Stimulated activated CD8-positive, alpha-beta memory T cell treated with anti-CD3 and anti-CD28 coated beads, Interleukin-2, amount 100 ng/mL, for 48 hours (primary cell): ENCODE measurements around the gene RIMBP3C.
"Not testable (repeated sequence)": the region's sequence is repeated elsewhere in the genome, so short reads cannot be mapped to it uniquely, and the experiment has no call there.

Experiments used
- DNase-seq, 2 donors: peaks; one replicate each; pipeline ENCODE4 v3.0.0-alpha.2; 2020; ENCODE audit warnings: low read depth in 2 of 2

RIMBP3C gene

DNA sequence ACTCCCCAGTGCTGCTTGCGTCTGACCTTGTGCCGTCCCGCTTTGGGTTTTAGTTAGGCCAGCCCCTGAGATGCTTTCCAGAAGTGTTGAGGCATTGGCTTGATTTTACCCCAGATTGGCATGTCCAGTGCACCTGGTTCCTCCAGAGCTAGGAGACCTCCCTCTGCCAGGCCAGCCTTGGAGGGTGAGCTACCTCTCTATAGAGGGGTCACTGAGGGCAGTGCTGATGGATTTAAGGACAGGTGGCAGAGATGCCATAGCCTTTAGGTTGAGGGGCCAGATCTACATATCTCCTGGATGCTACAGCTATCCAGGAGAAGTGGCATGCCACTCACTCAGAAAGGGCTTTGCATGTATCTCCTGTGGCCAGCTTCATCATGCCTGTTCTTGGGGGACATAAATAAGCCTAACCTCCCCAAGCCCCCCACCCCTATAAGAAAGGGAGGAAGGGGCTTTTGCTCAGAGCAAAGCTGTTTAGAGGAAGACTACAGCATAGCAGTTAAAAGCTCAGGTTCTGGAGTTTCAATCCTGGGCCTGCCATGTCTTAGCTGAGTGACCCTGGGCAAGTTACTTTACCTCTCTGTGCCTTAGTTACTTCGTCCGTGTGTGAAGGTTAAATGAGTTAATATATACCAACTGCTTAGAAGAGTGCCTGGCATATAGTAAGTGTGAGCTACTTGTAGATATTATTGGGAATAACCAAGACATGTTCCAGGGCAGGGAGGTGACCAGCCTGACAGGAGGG lies 22.7 kb upstream of the RIMBP3C start:
- no peak for DNase-seq

DNA sequence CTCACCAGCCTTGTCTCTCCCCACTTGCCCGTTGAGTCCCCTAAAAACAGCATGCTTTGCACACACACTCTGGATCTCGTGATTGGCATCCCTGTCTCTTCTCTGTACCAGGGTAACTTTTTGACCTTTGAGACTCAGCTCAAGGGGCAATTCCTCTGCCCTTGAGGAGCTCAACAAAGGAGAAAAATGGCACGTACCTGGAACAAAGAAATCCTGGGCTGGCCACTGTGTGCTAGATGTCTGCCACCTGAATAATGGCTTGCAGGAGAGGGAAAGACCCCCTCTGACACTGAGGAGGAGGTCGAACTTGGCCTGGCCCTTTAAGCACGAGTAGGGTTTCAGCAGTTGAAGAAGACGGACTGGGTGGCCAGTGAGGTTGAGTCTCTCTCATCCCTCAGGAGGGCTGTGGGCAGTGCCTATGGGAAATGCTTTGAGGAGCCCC lies 22.1 kb upstream of the RIMBP3C start:
- DNase-seq = no peak

DNA sequence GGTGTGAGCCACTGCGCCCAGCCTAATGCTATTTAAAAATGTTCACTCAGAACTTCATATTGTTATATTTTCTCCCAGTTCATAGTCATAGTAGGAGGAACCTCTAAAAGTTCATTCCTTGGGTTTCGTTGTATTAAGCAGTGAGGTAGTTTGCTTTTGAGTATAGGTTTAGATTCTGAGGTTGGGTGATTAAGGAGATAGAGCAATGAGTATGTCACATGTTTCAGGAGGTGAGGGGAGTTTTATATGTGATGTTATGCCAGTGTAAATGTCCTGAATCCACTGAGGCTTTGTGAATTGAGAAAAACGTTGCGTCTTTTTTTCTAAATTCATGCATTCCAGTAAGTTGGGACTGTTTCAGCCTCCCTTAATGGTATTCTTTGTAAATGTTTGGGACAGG lies 20.4 kb upstream of the RIMBP3C start:
- DNase-seq = no peak

DNA sequence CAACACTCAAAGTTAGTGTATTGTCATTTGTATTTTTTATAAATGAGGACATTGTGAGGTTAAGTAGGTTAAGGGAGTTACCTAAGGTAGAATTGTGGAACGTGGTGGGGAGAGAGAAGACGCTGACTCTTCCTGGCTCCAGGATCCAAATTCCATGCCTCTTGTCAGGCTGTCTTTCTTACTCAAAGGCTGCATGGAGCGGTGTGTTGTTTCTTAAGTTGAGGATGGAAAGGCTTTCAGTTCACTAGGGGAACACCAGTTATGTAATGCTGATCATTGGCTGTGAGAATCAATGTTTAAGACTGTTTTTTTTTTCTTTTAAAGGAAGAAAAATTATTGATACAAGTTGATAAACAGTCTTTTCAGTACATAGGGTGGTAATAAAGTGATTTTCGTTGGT lies 19.1 kb upstream of the RIMBP3C start:
- DNase-seq = no peak

DNA sequence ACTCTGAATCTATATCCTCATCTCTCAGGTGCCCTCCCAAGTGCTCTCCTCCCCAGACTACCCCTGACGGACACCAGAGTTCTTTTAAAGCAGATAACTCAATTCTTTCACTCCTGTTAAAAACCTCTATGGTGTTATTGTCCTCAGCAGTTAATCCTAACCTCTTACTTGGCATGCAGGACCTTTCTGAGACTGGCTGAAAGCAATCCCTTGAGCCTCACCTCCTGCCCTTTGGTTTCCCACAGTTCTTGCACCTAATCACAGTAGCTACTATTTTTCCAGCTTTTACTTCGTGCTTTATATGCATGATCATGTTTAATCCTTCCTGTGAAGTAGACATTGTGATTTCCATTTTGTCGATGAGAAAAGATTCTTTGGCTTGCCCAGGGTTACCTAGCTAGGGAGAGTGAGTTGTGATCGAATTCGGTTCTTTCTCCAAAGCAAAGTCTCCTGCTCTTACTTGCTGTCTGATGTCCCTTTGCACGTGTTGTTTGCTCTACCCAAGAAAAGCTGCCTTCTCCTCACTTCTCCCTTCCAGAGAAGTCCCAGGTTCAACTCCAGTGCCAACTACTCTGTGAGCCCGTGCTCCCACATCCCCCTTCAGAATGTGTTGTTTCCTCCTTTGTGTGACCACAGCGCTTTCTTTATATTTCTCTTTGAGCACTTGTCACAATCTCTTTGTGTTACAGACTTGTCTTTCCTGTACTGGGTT lies 18.4 kb upstream of the RIMBP3C start:
- no peak for DNase-seq

DNA sequence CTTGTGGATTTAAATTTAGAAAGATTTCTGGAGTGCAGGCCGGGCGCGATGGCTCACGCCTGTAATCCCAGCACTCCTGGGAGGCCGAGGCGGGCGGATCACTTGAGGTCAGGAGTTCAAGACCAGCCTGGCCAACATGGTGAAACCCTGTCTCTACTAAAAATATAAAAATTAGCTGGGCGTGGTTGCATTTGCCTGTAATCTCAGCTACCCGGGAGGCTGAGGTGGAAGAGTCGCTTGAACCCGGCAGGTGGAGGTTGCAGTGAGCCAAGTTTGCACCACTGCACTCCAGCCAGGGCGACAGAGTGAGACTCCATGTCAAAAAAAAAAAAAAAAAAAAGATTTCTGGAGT lies 17.8 kb upstream of the RIMBP3C start:
- not testable (repeated sequence) for DNase-seq

DNA sequence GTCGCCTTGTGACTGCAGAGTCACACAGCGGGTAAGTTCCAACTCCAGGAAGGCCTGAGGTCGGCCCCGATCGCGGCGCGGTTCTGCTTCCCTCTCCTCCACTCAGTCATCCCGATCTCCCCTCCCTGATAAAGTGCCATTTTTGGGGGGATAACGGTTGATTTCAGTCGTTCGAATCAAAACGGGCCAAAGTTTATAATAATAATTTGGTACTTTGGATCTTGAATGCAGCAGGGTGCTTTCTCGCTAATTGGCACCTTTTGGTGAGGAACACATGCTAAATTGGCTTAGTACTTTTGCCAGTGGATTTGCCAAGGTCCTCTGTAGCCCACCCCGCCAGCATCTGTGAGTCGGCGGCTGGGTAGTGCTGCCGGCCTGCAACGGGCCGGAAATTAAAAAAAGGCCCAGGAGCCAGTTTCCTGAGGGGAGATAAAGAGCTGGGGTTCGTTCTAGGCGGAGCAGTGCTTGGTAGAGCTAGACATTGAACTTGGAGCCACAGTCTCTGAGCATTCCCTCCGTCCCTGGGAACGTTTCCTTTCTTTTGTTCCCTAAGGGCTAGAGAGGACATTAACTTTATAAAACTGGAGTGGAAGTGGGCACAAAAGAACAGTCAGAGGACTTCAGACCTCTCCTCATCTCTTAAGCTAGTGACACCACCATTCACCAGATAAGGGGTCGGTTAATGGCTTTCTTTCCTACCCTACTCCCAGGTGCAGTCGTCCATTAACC lies 17.2 kb upstream of the RIMBP3C start:
- peak in 1 of 2 donors; percentile 9 for DNase-seq

DNA sequence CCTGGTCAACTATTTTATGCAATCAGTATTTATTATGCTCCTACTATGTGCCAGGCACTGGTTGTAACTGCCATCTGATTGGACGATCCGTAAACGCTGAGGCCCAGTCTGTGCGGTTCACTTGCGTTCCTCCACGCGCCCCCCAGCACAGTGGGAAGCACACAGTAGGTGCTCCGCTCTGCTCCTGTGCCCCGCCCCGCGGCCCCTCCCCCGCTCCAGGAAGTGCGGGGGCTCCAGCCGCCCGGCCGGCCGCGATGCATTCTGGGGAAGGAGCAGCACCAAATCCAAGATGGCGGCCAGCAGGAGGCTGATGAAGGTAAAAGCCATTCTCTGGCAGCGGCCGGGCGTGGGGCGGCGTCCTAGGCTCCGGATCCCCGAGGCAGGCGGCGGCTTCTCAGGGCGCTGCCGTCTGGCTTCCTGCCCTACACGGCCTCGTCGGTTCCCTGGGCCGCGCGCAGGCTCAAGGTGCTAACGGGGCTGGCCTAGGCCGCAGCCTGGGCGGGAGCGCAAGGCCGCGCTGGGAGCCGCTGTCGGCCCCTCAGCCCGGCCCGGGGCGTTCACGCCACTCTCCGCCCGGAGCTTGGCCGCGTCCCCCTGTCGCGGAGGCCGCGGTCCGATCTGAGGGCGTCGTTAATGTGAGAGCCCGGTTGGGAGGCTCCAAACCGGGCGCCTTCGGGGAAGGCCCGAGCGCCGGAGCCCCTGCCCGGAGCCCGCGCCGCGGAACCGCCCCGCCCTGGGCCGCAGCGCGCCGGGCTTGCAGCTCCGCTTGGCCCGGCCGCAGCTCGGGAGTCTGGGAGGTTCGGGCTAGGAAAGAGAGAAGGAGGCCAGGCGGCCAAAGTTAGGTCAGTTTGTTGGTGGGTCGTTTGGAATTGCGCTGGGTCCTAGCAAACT lies 16.4 kb upstream of the RIMBP3C start, which contains the start of gene UBE2L3:
Gene UBE2L3, plus strand, starts transcription at position 259 of the 891 bp plus-strand sequence. Its CDS starts 31 bp downstream, at position 290.
- peak; percentile 75 to 78 for DNase-seq

DNA sequence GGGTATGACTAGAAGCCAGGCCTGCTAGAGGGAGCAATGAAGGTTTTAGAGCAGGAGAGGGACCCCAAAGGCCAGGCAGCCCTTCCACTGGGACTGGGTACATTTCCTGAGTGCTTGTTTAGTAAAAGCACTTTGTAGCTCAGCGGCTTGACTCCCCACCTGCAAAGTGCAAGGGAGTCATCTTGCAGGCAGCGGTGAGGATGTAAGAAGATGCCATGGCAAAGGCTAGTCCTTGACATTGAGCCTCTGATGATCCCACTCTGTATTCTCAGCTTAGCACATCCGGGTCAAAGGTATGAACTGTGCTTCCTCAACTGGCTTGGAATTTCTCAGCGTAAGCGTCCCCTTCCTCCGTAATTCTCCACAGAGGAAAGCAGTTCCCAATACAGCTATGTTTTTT lies 13.2 kb upstream of the RIMBP3C start:
- DNase-seq = no peak

DNA sequence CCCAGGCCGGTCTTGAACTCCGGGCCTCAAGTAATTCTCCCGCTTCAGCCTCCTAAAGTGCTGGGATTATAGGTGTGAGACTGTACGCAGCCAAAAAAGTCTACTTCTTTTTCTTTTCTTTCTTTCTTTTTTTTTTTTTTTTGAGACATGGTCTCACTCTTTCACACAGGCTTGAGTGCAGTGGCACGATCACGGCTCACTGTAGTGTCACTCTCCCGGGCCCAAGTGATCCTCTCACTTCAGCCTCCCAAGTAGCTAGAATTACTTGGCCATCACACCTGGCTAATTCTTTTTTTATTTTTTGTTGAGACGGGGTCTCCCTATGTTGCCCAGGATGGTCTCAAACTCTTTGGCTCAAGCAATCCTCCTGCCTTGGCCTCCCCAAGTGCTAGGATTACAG lies 12.7 kb upstream of the RIMBP3C start:
- no peak for DNase-seq

DNA sequence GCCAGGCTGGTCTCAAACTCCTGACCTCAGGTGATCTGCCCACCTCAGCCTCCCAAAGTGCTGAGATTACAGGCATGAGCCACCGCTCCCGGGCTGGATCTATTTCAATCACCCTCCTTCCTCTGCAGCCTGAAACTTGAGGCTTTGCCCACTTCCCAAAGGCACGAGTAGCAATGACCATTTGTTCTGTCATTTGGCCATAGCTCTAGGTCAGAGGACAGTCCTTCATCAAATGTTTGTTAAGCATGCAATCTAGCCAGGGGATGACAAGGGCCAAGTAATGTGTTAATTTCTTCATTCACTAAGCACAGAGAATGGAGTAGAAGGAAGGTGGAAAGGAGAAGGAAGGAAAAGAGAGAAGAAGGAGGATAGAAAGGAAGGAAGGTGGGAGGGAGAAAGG lies 9.4 kb upstream of the RIMBP3C start:
- not testable (repeated sequence) for DNase-seq

DNA sequence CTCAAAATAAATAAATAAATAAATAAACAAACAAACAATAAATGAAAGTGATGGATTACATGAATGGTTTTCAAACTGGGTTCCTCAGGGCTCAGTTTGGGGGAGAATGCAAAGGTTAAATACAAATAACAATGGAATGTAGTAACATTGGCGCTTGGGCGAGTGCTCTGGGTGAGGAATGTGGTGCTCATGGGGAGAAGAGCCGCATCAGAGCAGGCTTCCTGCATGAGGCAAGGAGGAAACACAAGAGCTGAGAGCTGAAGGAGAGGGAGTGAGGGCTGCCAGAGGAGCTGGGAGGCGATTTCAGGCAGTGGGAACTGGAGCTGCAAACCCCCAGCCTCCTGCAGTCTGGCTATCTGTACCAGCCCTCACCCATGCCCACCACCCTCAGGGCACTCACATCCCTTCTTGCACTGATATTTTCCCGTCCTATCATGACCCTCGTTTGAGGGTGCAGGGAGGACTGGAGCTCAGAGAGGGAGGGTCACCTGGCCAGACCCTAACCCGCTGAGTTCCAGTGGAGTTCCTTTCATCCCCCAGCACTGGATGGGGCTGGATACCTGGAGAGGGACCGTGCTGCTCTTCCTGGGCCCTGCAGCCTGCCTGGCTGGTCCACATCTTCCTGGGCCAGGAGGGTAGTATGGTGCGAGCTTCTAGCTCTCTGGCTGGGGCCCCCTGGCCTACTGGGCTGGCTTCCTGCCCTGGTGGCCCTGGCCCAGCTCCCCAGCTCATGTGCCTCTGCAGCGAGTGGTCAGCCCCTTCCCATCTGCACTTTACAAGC lies 8.3 kb upstream of the RIMBP3C start:
- not testable (repeated sequence) for DNase-seq

DNA sequence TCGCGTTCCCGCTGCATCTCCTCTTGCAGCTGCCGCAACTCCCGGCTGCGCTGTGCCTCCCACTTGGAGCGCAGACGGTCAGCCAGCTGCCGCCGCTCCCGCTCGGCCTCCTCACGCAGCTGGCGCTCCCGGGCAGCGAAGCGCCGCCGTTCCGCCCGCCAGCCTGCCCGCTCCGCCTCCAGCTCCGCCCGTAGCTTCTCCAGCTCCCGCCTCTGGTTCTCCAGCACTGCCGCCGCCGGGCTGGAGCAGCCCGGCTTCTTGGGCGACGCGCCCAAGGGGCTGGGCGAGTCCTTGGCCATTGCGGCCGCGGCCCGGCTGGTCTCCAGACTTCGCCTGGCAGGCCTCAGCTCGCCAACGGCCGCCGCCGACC lies 598 bp downstream of the RIMBP3C start:
- DNase-seq = not testable (repeated sequence)

DNA sequence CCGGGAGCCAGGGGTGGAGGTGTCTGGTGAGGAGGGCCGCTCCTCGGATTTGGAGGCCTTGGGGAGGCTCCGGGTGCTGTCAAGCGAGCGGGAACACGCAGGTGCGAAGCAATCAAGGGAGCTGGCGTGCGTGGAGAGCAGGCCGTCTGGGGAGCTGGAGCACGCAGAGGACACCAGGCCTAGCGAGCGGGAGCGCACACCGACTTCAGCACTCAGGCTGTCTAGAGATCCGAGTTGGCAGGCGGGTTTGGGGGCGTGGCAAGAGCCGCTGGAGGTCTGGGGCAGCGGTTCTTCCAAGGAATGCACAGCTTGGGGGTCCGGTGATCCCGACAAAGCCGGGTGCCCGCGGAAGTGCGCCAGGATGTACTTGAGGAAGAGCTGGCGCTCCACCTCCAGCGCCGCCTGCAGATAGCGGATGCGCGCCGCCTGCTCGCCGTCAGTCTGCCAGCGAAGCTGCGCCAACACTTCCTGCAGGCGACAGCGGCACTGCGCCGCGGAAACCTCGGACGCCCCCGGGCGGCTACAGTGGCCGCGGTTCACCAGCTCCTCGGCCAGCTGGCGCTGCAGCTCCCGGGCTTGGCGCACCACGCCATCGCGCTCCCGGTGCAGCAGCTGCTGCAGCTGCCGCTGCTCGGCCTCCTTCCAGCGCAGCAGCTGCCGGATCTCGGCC lies 1.1 kb downstream of the RIMBP3C start:
- not testable (repeated sequence) for DNase-seq

DNA sequence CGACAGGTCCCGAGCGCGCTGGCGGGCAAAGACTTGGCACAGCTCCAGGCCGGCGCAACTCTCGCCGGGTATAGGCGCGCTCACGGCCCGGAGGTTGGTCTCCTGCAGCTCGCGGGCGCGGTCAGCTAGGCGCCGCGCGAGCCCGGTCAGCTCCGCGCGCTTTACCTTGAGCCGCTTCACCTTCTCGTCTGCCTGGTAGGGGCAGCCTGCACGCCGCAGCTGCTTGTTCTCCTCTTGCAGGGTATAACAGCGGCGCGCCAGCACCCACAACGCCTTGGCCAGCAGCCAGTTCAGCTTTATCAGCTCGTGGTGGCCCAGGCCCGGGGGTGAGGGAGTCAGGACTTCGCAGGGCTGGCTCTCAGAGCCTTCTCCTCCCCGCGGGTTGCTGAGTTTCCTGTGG lies 1.7 kb downstream of the RIMBP3C start:
- not testable (repeated sequence) for DNase-seq

DNA sequence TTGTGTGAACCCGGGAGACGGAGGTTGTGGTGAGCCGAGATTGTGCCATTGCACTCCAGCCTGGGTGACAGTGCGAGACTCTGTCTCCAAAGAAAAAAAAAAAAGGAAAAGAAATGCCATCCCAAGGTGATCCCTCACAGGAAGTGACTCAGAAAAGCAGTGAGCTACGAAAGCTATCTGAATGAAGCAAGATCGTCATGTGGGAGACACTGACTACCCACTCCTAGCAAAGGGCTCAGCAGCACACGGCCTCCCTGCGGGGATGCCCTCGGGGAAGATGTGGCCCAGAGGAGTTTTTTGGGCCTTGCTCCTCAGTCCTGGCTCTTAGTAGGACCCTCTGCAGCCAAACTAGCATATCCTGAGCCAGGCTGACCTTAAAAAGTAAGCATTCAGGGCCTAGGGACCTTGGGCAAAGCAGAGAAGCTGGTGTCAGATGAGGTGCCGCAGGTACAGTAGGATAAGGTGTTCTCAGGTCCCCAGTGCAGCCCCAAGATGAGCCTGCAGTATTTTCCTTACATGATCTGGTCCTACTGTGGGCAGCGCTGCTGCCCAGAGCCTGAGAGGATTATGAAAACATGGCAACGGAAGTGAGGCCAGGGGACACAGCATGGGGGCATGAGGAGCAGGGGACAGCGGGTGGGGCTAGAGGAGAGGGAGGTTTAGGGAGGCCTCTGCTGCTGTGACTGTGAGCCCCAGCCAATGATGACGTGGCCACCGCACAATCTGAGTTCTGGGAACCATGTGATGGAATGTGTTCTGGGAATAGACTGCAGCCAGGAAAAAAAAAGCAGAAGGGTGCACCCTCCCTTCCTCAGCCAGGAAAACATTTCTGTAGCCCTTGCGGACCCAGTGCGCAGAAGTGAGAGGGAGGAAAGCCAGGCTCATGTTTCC lies 6.6 kb downstream of the RIMBP3C start:
- DNase-seq = not testable (repeated sequence)

DNA sequence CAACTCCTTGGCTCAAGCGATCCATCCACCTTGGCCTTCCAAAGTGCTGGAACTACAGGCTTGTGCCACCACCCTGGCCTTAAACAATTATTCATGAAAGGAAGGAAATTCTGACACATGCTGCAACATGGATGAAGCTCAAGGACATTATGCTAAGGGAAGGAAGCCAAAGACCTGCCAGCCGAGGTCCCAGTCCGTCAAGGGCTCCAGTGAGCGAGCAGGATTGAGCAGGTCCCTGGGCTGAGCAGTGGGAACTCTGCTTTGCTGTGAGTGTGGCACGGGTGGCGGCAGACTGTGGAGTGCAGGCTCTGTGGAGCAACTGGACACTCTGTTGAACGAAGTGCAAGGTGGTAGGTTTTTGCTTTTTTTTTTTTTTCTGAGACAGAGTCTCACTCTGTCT lies 11.4 kb downstream of the RIMBP3C start:
- DNase-seq = not testable (repeated sequence)

DNA sequence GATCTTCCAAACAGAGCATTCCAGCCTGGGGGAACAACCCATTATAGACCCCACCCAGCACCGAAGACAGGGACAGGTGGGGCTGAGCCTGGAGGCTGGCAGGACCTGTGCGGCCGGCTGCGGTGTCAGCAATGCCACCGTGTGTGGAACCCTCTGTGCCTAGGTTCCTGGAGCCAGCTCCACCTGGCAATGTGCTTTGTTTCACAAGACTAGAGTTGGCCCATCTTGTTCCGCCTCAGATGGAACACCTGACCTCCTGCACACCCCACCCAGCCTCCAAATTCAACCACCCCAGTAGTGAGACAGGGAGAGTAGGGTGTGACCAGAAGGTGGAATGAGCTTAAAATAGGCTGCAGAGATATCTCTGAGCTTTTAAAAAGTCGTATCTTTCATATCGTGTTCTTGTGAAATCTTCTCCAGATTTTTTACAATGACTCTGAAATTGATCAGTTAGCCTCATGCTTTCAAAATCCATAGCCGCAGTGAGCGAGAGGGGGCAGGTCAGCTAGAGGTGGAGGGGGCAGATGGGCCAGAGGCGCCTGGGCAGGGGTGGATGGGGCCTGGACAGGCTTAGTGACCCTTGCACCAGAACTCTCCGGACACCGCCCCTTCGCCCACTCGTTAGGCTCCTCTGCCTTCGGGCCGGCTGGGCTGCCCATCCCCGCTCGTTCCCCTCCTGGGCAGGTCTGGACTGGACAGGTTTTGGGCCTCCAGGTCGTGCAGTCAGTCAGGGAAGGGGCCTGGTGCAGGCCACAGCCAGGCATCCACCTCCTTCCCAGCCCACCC lies 18.2 kb downstream of the RIMBP3C start:
- not testable (repeated sequence) for DNase-seq
